Gastrocnemius medialis (tissue), 4 donors: ENCODE measurements around the gene ZNF417.

ENCODE experiments used
- CTCF ChIP-seq, 5 experiments: fragments of 450-650 bp in 3 of 5; fragments of 200-600 bp in 2 of 5; sonication (generic) in 2 of 5; IDR thresholded peaks in 4 of 5; conservative IDR thresholded peaks in 1 of 5; 1 replicate in 4 of 5; 2 replicates in 1 of 5; pipeline ENCODE4 v1.5.1; 2016 to 2019; ENCODE audit warnings: antibody characterized with exemption in 5 of 5, mild to moderate bottlenecking in 3 of 5, moderate library complexity in 3 of 5
- POLR2A ChIP-seq, 2 donors: fragments of 450-650 bp; IDR thresholded peaks; one replicate each; pipeline ENCODE4 v1.6.1; 2017; ENCODE audit warnings: antibody characterized with exemption in 2 of 2, mild to moderate bottlenecking in 2 of 2, moderate library complexity in 2 of 2

DNA sequence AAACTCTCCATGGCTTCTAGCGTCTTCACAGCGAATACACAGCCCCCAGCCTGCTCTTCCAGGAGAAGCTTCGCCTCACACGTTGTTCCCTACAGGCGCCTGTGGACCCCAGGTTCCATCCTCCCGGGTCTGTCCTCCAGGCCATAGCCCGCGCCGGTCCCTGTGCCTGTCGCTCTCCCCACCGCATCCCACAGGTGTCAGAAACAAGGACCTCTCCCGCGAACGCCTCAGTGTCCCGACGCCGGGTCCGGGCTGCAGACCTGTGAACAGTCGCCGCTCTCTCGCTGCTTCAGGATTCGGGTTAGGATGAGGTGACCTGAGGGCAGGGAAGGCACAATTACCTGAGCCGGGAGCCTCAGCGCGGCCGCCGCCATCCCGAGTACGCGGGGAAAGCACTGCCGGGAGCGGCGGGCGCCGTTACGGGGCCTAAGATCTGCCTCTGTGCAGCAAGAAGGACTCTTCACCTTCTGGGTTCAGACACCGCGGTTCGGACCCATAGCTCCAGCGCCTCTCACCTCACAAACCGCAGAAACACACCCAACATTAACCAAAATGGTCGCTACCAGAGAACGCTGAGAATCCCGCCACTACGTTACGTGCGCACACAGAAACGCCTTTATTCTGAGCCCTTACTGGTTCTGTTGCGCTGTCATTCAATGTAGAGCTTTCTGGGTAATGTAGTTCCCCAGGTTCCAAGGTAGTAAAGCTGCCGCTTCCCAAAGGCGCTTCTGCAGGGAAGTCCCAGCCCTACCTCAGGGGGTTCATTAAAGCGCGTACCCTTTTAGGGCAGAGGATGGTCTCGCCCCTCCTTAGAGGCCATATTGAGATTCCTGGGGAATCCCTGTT, 18.7 kb upstream of the ZNF417 start, which contains the start of gene ZNF418:
- TF ChIP-seq POLR2A (IDR thresholded peaks at IDR 0.05), result no peak
- no peak for TF ChIP-seq CTCF (IDR thresholded peaks at IDR 0.05 in 4 of 5, conservative IDR thresholded peaks at IDR 0.05 in 1 of 5)
